ENCODE data around the gene AP2A2.
A peak's percentile ranks its signal among the peaks of the same experiment; 100 is the strongest.

AP2A2 gene

DNA sequence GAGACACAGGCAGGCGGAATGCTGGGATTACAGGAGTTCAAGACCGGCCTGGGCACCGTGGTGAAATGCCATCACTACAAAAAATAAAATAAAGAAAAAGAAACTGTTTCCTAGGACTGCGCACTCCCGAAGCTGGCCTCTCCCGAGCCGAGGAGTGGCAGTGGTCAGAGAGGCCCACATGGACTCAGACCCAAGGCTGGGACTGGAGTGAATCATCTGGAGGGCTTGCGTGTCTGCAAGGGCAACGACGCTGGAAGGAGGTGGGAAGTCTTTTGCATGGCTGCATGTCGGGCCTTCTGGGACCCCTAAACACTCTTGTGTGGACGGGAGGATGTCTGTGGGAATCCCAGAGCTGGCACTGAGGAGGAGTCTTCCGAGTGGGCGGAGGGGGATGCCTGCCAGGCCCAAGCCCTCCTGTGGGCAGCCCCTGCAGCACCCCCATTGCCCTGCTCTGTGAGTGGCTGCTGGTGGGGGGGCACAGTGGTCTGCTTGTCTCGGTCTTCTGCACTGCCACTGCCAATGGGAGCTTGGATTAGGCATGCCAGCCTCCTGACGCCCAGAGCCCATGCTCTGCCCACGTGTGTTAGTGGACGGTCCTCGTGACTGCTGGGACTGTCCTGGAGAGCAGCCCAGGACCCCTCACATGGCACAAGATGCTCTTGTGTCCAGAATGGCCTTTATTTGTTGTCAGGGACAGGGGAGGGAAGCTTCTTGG is 1.8 kb upstream of the AP2A2 start:
- no peak for FAIRE-seq

DNA sequence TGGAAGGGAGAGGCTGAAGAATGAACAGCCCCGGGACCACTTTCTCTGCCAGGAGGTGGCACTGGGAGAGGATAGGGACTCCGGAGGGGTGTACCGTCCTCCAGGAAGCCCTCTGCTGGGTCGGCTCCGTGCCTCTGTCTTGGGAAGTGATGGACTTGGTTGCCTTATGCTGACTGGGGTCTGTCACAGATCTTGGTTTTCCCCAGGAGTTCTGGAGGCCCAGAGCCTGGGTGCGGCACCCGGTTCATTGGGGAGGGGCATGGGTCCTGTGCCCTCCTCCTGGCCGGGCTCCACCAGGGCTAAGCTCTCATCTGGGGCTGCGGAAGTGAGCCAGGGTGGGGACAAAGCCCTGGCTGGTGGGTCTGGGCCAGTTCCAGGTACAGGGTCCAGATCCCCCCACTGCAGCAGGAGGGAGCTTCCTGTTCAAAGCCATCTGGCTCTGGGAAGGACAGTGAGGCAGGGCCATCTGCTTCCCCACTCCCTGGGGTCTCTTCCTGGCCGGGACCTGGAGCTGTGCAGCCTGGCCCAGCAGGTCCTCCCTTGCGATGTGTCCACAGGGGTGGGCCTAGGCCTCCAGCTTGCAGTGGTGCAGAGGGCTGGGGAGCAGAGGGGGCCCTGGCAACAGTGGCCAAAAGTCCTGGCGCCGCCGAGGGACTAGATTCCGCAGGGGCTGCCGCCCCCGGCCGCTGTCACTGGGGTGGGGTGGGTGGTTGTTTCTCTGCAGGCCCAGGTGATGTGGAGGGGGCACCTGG is 1.1 kb upstream of the AP2A2 start:
- no peak for FAIRE-seq

More for the DNA sequence above, 1.8 kb upstream of the AP2A2 start:
- DNase-seq (ENCODE audit: insufficient read length, low spot score) = no peak

DNA sequence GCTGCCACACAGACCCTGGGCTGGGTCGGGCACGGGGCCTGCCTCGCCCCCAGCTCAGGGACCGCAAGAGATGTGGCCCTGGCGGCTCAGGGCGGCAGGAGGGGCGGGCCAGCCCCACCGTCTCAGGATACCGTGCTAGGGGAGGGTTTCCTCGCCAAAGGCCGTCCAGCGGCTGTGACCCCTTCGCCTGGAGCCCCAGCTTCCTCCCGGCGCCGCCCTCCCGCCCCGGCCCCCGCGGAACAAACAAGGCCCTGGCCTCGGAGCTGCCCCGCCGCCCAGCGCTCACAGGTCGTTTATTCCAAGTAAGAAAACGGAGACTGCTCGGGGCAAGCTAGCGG is 543 bp upstream of the AP2A2 start:
- DNase-seq (ENCODE audit: insufficient read length, low spot score) = no peak
- FAIRE-seq = no peak

More for the DNA sequence above, 1.1 kb upstream of the AP2A2 start:
- no peak for DNase-seq (ENCODE audit: insufficient read length, low spot score)

DNA sequence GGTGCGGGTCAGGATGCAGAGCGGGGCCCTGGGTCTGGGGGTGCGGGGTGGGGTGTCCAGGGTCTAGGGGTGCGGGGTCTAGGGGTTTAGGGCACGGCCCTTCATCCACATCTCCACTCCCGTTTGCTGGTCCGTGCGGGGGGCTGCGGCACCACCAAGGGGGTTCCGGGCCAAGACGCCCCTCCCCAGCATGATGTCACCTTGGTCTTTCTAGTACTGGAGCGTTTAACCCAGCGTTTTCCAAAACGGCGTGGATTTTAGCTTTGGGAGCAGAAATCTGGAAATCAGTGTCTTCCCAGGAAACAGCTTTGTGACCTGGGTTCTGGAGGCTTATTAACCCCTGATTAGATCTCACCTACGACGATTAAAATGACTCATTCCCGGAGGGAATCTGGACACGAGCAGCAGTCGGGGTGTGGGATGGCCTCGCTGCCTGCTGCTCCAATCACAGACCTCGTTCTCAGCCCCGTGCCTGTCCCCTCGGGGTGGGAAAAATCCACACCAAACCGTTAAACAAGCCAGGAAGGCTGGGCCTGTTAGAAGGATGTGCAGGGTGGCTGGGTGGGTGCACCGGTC is 759 bp downstream of the AP2A2 start:
- DNase-seq (ENCODE audit: insufficient read length, low spot score) (peak; percentile 77), FAIRE-seq (peak; percentile 86)

DNA sequence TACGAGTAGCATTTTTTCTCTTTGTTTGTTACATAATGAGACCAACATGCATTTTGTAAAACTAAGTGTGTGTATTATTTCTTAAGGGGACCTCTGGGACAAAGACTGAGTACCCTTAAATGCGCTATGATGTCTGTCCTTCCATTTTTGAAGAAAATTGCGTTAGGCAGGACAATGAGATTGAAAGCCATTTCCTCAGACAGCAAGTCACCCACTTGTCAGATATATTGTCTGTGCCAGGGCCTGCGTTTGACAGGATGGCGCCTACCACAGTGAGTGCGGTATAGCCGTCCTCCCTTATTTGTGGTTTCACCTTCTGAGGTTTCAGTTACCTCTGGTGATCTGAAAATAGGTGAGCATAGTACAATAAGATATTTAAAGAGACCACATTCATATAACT is 2.2 kb downstream of the AP2A2 start:
- FAIRE-seq = no peak

DNA sequence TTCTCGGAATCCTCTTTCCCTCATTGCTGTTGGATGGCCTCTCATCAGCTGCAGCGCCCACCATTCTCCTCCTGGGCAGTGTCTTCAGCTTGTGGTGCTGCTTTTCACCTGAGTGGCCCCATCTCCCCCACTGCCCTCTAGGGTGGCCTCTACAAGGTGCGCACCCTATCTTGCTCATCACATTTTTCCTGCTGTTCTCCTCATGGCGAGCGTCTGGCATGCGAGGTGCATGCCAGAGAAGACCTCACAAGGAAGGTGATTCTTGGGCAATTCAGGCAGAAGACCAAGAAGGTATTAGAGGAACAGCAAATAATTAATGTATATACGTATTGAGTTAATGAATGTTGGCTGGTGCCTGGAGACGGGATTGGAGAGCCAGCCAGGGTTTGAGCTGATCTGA is 3.1 kb downstream of the AP2A2 start:
- no peak for FAIRE-seq
- no peak for DNase-seq (ENCODE audit: insufficient read length, low spot score)

More for the DNA sequence above, 2.2 kb downstream of the AP2A2 start:
- no peak for DNase-seq (ENCODE audit: insufficient read length, low spot score)

DNA sequence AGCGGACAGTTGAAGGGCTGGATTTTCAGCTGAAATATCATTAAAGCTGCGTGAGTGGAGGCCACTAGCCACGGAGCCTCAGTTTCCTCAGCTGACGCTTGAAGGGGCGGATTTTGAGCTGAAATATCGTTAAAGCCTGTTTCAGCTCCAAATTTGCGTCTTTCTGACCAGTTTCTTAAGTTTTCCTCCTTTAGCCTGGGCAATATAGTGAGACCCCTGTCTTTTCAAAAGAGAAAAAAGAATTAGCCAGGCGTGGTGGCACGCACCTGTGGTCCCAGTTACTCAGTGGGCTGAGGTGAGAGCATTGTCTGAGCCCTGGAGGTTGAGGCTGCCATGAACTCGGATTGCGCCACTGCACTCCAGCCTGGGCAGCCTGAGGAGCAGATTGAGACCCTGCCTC is 3.7 kb downstream of the AP2A2 start:
- FAIRE-seq (no peak), DNase-seq (ENCODE audit: insufficient read length, low spot score) (no peak)

DNA sequence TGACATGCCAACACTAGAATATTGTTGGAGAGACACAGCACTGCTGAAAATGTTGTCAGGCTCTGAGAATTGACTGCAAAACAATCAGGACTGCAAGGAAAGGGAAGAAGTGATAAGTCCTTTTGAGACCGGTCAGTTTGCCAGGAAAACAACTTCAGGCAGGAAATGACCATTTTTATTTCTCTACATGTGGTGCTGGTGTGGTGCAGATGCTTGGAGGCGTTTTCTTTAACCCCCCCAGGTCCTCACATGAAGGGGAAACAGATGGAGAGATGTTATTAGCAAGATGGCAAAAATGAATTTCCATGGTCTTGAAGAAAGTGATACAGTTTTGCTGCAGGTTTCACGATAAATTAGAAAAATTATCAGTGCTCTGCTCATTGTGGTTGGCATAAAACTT is 5.7 kb downstream of the AP2A2 start:
- FAIRE-seq = no peak
- DNase-seq (ENCODE audit: insufficient read length, low spot score) = no peak

DNA sequence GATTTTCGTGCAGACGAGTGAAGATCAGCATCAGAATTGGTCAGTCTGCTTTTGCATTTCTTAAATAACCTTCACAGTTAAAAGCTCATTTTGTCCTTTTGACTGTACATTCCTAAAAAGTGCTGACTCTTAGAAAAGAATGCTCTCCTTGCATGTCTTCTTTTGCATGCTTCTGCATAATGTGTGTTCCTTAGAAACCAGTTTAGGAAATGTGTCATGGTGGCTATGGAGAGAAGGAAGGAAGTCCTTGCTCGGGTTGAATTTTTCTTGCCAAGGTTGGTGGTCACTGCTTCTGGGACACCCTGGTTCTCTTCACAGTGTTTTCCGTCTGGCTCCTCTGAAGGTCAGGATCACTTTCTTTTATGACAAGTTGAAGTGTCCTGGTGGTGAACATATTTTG is 6.8 kb downstream of the AP2A2 start:
- FAIRE-seq = no peak
- DNase-seq (ENCODE audit: insufficient read length, low spot score) = no peak

DNA sequence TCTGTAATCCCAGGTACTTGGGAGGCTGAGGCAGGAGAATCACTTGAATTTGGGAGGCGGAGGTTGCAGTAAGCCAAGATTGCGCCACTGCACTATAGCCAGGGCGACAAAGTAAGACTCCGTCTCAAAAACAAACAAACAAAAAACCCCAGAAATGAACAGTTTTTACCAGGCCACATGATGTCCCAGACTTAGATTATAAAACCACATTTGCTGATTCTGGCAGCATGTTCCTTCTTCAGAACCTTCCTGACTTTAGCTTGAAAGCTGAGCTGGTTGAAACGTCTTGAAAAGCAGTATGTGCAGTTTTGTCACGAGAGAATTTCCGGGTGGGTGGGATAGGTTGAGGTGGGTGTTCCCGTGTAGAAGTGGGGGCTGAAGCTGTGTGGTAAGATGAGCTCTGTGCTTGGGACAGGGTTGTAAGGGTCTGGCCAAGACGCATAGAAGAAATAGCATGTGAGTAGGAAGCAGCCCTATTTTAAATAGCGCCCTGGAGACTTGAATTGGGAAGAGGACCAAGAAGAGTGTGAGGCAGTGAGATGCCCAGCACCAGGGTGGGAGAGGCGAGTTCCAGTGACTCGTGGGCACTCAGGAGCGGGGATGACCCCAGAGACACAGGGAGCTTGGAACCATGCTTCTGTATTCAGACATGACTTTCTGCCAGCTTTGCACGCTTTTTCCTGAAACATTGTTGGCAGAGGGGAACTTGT is 7.6 kb downstream of the AP2A2 start:
- FAIRE-seq (no peak), DNase-seq (ENCODE audit: insufficient read length, low spot score) (no peak)

DNA sequence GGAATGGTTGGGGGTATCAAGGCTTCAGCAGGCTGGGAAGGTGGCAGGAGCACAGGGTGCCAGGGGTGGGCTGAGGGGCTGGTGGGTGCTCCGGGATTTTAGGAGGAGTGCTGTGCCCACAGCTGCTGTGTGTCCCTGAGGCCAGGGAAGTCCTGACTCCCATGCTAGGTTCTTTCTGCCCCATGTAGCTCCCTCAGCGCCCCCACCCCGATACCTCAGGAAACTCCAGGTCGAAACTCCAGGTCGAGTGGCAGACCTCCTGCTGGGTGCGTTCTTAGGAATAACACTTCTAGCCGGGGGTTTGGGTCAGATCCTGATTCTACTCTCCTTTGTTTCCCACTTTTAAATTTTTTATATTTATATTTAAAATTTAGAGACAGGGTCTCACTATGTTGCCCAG is 8.3 kb downstream of the AP2A2 start:
- no peak for DNase-seq (ENCODE audit: insufficient read length, low spot score)

DNA sequence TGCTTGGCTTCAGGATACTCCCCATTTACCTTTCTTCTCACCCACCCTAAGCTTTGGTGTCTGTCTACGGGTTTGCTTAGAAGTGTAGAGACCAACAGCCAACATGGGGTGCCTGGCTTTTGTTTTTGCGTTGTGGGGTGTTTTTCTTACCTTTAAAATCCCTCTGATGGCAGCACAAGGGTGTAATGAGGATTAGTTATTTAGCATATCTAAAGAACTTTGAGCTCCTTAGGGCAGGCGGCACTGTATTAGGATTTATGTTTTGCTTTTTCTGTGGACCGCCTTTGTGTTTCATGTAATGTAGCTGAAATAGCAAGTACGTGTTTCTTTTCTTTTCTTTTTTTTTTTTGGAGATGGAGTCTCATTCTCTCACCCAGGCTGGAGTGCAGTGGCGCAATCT is 8.9 kb downstream of the AP2A2 start:
- DNase-seq (ENCODE audit: insufficient read length, low spot score) (no peak), FAIRE-seq (no peak)

More for the DNA sequence above, 8.3 kb downstream of the AP2A2 start:
- no peak for FAIRE-seq

DNA sequence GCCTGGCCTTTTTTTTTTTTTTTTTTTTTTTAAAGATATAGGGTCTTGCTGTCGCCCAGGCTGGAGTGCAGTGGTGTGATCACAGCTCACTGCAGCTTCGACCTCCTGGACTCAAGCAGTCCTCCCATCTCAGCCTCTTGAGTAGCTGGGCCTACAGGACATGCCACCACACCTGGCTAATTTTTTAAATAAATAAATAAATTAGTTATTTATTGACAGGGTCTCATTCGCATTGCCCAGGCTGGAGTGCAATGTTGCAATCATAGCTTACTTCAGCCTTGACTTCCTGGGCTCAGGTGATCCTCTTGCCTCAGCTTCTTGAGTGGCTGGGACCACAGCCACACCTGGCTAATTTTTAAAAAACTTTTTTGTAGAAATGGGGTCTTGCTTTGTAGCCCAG is 10.5 kb downstream of the AP2A2 start:
- FAIRE-seq = no peak
- no peak for DNase-seq (ENCODE audit: insufficient read length, low spot score)

DNA sequence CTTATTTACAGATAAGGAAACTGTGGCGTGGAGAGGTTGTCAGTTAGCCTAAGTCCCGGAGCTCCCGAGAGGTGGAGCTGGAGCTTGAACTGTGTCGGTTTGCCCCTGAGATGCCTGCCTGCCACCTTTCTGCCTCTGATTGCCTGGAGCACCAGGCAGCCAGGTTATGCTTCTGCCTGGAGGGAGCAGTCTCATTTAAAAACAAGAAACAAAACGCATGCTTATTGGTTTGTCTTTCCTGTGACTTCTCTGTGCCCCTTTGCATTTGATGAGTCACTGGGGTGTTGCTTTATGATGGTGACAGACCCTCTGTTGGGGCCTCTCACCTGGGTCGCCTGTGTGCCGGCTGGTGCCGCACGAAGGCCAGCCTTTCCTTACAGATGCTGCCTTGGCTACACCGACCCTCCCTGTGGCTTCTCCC is 12.2 kb downstream of the AP2A2 start:
- FAIRE-seq = no peak
- no peak for DNase-seq (ENCODE audit: insufficient read length, low spot score)

DNA sequence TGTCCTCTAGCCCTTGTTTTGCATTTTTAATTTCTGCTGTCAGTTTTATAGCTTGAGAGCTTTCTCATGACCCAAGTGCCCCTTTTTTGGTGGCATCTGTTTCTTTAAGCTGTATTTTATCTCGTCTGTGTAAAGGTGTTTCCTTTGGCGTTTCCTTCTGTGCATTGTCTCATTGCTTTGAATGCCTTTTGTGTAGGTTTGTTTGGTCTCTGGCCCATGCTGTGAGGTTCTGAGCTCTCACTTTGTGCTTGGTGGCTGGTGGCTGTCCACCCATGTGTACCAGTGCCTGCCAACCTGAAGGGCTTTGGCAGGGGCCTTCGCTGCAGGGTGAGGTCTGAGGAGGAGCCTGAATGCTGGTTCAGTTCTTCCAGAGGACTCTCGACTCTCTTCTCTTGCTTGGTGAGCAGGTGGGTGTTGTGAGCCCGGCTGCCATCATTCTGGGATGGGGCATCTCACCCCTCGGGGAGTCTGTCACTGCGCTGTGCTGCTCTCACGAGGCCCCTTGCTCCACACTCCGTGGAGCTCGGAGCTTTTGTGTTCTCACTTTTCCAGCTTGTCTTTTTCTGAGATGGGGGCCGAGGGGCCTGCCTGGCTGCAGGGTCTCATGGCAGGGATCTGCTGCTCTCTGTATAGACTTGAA is 14.9 kb downstream of the AP2A2 start:
- FAIRE-seq = no peak
- no peak for DNase-seq (ENCODE audit: insufficient read length, low spot score)

DNA sequence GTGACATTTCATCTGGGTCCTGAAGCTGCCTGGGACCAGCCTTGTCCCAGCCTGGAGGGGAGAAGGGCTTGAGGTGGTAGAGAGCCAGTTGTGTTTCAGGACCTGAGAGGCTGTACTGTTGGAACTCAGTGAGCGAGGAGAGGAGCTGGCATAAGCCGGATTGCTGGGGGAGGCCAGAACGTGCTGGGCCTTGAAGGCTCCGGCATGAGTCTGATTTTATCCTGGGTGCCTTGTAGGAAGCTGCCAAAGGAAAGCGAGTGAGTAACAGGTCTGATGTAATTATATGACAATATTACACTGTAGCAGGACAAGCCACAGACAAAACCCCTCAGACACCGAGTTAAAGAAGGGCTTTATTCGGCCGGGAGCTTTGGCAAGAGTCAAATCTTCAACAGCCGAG is 17.2 kb downstream of the AP2A2 start:
- DNase-seq (ENCODE audit: insufficient read length, low spot score) (no peak), FAIRE-seq (no peak)

DNA sequence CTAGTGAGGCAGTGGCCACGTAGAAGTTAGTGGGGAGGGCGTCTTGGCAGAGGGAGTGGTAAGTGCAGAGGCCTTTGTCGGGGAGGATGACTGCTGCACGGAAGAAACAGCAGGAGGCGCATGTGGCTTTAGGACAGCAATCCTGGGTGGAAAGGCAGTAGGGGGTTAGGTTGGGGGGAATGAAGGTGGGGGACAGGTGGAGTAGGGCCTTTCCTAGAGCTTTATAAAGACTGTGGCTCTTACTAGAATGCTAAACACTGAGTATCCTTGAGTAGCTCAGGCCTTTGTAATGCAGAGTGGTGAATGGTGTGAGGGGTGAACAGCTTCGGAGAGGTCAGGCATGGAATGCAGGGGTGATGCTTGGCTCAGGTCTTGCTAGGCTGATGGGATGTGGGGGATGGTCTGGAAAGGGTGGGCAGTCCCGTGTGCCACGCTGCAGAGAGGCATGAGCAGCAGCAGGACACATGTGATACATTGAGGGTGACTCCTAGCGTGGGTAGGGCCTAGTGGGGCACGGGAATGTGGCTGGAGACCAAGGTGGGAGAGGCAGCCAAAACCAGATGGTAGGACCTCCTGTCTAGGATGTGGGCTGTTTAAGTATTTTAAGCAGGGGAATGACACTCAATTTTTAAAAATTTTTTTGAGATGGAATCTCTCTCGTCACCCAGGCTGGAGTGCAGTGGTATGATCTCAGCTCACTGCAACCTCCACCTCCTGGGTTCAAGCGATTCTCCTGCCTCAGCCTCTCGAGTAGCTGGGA is 19.2 kb downstream of the AP2A2 start:
- DNase-seq (ENCODE audit: insufficient read length, low spot score) (no peak), FAIRE-seq (peak; percentile 72)

DNA sequence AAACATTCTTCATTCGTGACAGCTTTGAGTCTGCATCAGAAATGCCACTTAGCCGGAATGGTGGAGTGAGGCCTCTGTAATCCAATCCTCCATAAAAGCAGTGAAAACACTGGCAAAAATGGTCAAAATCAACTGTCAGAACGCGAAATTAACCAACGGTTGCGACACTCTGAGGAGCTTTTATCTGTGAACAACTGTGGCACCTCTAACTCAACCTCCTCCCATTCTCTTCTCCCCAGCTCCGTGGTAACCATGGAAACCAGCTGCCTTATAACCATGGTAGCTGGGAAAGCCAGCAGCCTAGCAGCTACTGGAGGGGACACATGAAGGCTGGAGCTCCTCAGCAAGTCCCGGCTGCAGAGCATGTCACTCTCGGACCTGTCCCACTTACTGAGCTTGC is 20.3 kb downstream of the AP2A2 start:
- FAIRE-seq = no peak

DNA sequence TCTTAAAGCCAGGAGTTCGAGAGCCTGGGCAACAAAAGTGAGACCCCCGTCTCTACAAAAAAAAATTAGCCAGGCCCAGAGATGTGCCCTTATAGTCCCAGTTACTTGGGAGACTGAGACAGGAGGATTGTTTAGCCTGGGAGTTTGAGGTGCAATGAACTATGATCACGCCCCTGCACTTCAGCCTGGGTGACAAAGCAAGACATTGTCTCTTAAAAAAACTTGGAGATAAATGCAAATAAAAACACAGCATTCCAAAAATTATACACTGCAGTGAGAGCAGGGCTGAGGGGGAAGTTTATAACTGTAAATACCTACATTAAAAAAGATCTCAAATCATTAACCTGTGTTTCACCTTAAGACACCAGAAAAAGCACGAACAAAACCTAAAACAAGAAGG is 22.1 kb downstream of the AP2A2 start:
- no peak for FAIRE-seq
- DNase-seq (ENCODE audit: insufficient read length, low spot score) = no peak

More for the DNA sequence above, 20.3 kb downstream of the AP2A2 start:
- DNase-seq (ENCODE audit: insufficient read length, low spot score) = no peak

DNA sequence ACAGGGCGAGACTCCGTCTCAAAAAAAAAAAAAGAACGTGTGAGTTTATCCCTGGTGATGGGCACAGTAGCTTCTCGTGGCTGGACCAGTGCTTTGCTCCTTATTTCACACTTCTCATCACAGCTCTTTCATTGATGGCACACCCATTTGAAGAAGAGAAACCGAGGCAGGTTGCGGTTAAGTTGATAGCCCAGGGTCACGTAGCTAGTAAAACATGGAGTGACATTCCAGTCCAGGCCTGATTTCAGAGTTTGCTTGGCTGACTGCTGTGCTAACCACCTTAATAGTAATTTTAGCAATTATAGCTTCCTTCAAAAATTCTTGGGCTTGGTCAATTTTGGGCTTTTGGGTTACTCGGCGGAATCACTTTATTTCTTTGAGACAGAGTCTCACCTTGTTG is 25.8 kb downstream of the AP2A2 start:
- DNase-seq (ENCODE audit: insufficient read length, low spot score) (no peak), FAIRE-seq (no peak)

All from HTR-8/SVneo (cell line).